Progenitor cell of endocrine pancreas (in vitro differentiated cells): ENCODE data around the gene KPNA2. TPM values are rescaled to one million over a fixed set of nuclear protein-coding genes. Genes with fewer than 3 reads are reported as not detected.
A peak's percentile ranks its signal among the peaks of the same experiment; 100 is the strongest.

Experiments used
- DNase-seq: peaks from one replicate; pipeline ENCODE4 v3.0.0; 2021; ENCODE audit warnings: low spot score; ENCODE audit not compliant: unreplicated experiment
- H3K27ac Mint-ChIP-seq: 2 replicates; pipeline ENCODE4 v1.8.0; 2021; ENCODE audit warnings: mild to moderate bottlenecking, moderate library complexity, mixed read lengths
- H3K27me3 Mint-ChIP-seq: 2 replicates; pipeline ENCODE4 v1.8.0; 2021; ENCODE audit warnings: mixed read lengths
- H3K36me3 Mint-ChIP-seq: 2 replicates; pipeline ENCODE4 v1.8.0; 2022; ENCODE audit warnings: mixed read lengths; ENCODE audit not compliant: insufficient read depth
- H3K4me1 Mint-ChIP-seq: 2 replicates; pipeline ENCODE4 v1.8.0; 2021; ENCODE audit warnings: low read depth, mixed read lengths
- H3K4me3 Mint-ChIP-seq: 2 replicates; pipeline ENCODE4 v1.8.0; 2021; ENCODE audit warnings: low read depth, mild to moderate bottlenecking, moderate library complexity, mixed read lengths
- H3K9me3 Mint-ChIP-seq: 2 replicates; pipeline ENCODE4 v1.8.0; 2021; ENCODE audit warnings: low read depth, mixed read lengths
- CTCF ChIP-seq: fragments of 200-600 bp; sonication (generic); IDR thresholded peaks from one replicate; pipeline ENCODE4 v1.5.0; 2021; ENCODE audit warnings: antibody characterized with exemption, mild to moderate bottlenecking; ENCODE audit not compliant: unreplicated experiment
- long read RNA-seq: library from polyadenylated mRNA; unstranded; transcript quantifications from one replicate; pipeline ENCODE4 v2.0.0, GENCODE V29; 2020
- total RNA-seq: library from RNA; stranded (reverse); gene quantifications from 2 replicates; pipeline ENCODE4 v1.2.1, GENCODE V29; 2021

The KPNA2 gene
- total RNA-seq: 132 and 140 TPM in 2 replicates
- long read RNA-seq, transcript KPNA2-201 (11 exons, 2,181 nt): major isoform, 1,692 of 1,757 reads
- long read RNA-seq, partial matches to known transcripts: 34 of 1,757 reads
- long read RNA-seq, other reads (novel, unspliced or antisense): 31 of 1,757 reads

- peaks cover 12% of the 10 kb centered on the region for H3K36me3 Mint-ChIP-seq
- TF ChIP-seq CTCF: no peak
- peak; percentile 90 for DNase-seq
- no peaks in the 10 kb centered on the region for H3K9me3 Mint-ChIP-seq
- peak within 1 kb of the TSS; percentile 95 for H3K4me3 Mint-ChIP-seq
- H3K27ac Mint-ChIP-seq: peak within 1 kb of the TSS; percentile 96
- H3K27me3 Mint-ChIP-seq: no peaks in the 10 kb centered on the region
- H3K4me1 Mint-ChIP-seq: peaks cover 18% of the 10 kb centered on the region
Observed at GRCh38 chr17:68035523-68036303, at the start of gene KPNA2. TSS of gene KPNA2 (plus strand) at chr17:68035735. CDS start at chr17:68037133, 1,398 bp downstream.

- H3K27ac Mint-ChIP-seq: no peak overlapping the region
- H3K4me1 Mint-ChIP-seq: peaks cover 15% of the 10 kb centered on the region
- no peaks in the 10 kb centered on the region for H3K9me3 Mint-ChIP-seq
- H3K27me3 Mint-ChIP-seq: peaks cover 6% of the 10 kb centered on the region
- no peak for DNase-seq
- no peak overlapping the region for H3K4me3 Mint-ChIP-seq
- TF ChIP-seq CTCF: no peak
- no peaks in the 10 kb centered on the region for H3K36me3 Mint-ChIP-seq
Observed at GRCh38 chr17:67990909-67991308, 44.6 kb upstream of the KPNA2 start.

- TF ChIP-seq CTCF: no peak
- Mint-ChIP-seq H3K27me3 (peaks cover 13% of the 10 kb centered on the region), H3K27ac (peak overlapping the region; percentile 97), H3K4me1 (peaks cover 17% of the 10 kb centered on the region), H3K4me3 (peak overlapping the region; percentile 97), H3K9me3 (no peaks in the 10 kb centered on the region), H3K36me3 (no peaks in the 10 kb centered on the region)
- DNase-seq: no peak
Observed at GRCh38 chr17:67992548-67993152, 42.9 kb upstream of the KPNA2 start.

GRCh38 chr17:67993153-67993997 is 42.2 kb upstream of the KPNA2 start:
- H3K27me3 Mint-ChIP-seq: peaks cover 13% of the 10 kb centered on the region

More at GRCh38 chr17:67993153-67993997, 42.2 kb upstream of the KPNA2 start:
- peak overlapping the region; percentile 97 for H3K4me3 Mint-ChIP-seq
- peak; percentile 72 for DNase-seq
- H3K36me3 Mint-ChIP-seq: no peaks in the 10 kb centered on the region
- no peak for TF ChIP-seq CTCF
- peaks cover 17% of the 10 kb centered on the region for H3K4me1 Mint-ChIP-seq
- peak overlapping the region; percentile 97 for H3K27ac Mint-ChIP-seq
- no peaks in the 10 kb centered on the region for H3K9me3 Mint-ChIP-seq
